ENCODE data around the gene GPBAR1. TPM values are rescaled to one million over a fixed set of nuclear protein-coding genes. Genes with fewer than 3 reads are reported as not detected.

The GPBAR1 gene
- total and polyA plus RNA-seq, 2 of the 8 experiments (the other 6 are each of a cell fraction or from before 2014, with no cell fraction given), result 0.32 to 0.59 TPM

GRCh38 chr2:218280260-218280870 is 19.6 kb downstream of the GPBAR1 start:
- H3K36me3 ChIP-seq (ENCODE audit: control insufficient read depth in 2 of 4, insufficient read depth in 4 of 4, low read length in 3 of 4), result peaks cover 0 to 22% (median 2%) of the 10 kb centered on the region in 4 experiments; a peak in 4 of 8 replicates
- no peak overlapping the region for H3K27ac ChIP-seq (ENCODE audit: low read depth, low read length)
- no peak for DNase-seq (ENCODE audit: low read depth in 1 of 2, low spot score in 2 of 2)
- no peaks in the 10 kb centered on the region for H3K79me1 ChIP-seq (ENCODE audit: low read depth, low read length)
- FAIRE-seq, result no peak
- H4K20me1 ChIP-seq (replicated peaks in 1 of 2; ENCODE audit: control insufficient read depth in 1 of 2, insufficient read depth in 2 of 2, low read length in 2 of 2), result peaks cover 0 to 19% of the 10 kb centered on the region in 2 experiments
- H4K91ac ChIP-seq (replicated peaks; ENCODE audit: insufficient read length, low read length), result no peak overlapping the region
- H3K9ac ChIP-seq (replicated peaks in 1 of 4; ENCODE audit: extremely low read depth in 1 of 4, low read depth in 3 of 4, low read length in 3 of 4), result no peak overlapping the region
- no peak overlapping the region for H3K14ac ChIP-seq (ENCODE audit: insufficient read length)
- no peaks in the 10 kb centered on the region for H3K27me3 ChIP-seq (replicated peaks in 1 of 4; ENCODE audit: control insufficient read depth in 3 of 4, extremely low read depth in 1 of 4, insufficient read depth in 3 of 4, low read length in 3 of 4)
- no peaks in the 10 kb centered on the region for H3K23me2 ChIP-seq (ENCODE audit: low read depth, low read length)
- no peaks in the 10 kb centered on the region for H3K79me2 ChIP-seq (ENCODE audit: control insufficient read depth in 1 of 2, insufficient read depth in 2 of 2, low read length in 2 of 2)
- POLR2A ChIA-PET (ENCODE audit: partially characterized antibody), result no interaction called here
- H3K4me2 ChIP-seq (ENCODE audit: insufficient read depth in 1 of 2, low read depth in 2 of 2, low read length in 2 of 2), result no peak overlapping the region
- no peaks in the 10 kb centered on the region for H3K9me3 ChIP-seq (ENCODE audit: insufficient read depth in 2 of 2, low read depth in 1 of 2, low read length in 1 of 2)
- H4K5ac ChIP-seq (ENCODE audit: insufficient read length, low read depth, low read length), result no peak overlapping the region
- H3K56ac ChIP-seq (replicated peaks; ENCODE audit: insufficient read length, low read depth, low read length), result no peak overlapping the region
- H4K8ac ChIP-seq (ENCODE audit: extremely low read depth, insufficient read depth, low read length), result no peak overlapping the region
- no peak overlapping the region for H2BK12ac ChIP-seq (ENCODE audit: low read depth, low read length)
- H2BK120ac ChIP-seq (replicated peaks; ENCODE audit: low read depth, low read length), result no peak overlapping the region
- peaks cover 0 to 3% (median 0%) of the 10 kb centered on the region in 4 experiments; a peak in 2 of 7 replicates for H3K4me1 ChIP-seq (replicated peaks in 1 of 4; ENCODE audit: control insufficient read depth in 3 of 4, insufficient read depth in 4 of 4, low read length in 3 of 4)
- no peak overlapping the region for H3K23ac ChIP-seq (ENCODE audit: insufficient read length)
- CTCF ChIA-PET (ENCODE audit: partially characterized antibody), result interaction anchor here (0.6 to 9.2 kb wide), 6 partner anchors 7 to 89 kb away, joined by 3 to 131 read pairs (median 4); partner anchors contain the start of genes AAMP and PNKD
- 92% methylated on average over 13 of the region's 14 CpGs; no CpG with 5 or more reads in 1 of the 2 experiments for WGBS, 2 experiments (ENCODE audit: extremely low coverage in 1 of 2, insufficient coverage in 1 of 2, insufficient read length in 1 of 2, insufficient replicate concordance in 2 of 2, low coverage in 1 of 2, low lambda C conversion rate in 2 of 2, missing lambda C conversion rate in 1 of 2)
- H3K4ac ChIP-seq (replicated peaks; ENCODE audit: insufficient read length, low read depth, low read length), result no peak overlapping the region
- H2AK5ac ChIP-seq (ENCODE audit: low read depth, low read length), result no peak overlapping the region
- H2AFZ ChIP-seq (ENCODE audit: low read length), result no peak overlapping the region
- H3K4me3 ChIP-seq (ENCODE audit: extremely low read depth in 1 of 4, insufficient read depth in 2 of 4, low read depth in 3 of 4, low read length in 4 of 4), result no peak overlapping the region
- no peak overlapping the region for H2BK15ac ChIP-seq (ENCODE audit: low read length)
- H3K18ac ChIP-seq (ENCODE audit: extremely low read depth, low read length), result no peak overlapping the region
- no peak overlapping the region for H2BK20ac ChIP-seq (ENCODE audit: low read length)
- H2BK5ac ChIP-seq (ENCODE audit: low read depth, low read length), result no peak overlapping the region
